G401 (cell line): ENCODE measurements around the gene PMAIP1. TPM values are rescaled to one million over a fixed set of nuclear protein-coding genes. Genes with fewer than 3 reads are reported as not detected.
"Not testable (repeated sequence)": the region's sequence is repeated elsewhere in the genome, so short reads cannot be mapped to it uniquely, and the experiment has no call there.

ENCODE experiments used
- DNase-seq: peaks from one replicate; pipeline ENCODE4 v3.0.0-alpha.2; 2015; ENCODE audit warnings: low spot score
- in situ Hi-C: cut with HindIII; loops from 2 replicates; pipeline ENCODE4 v1.10.0; 2016; ENCODE audit warnings: low sequenced_read_pairs, mixed read lengths
- total RNA-seq: library from RNA; depleted of rRNA; stranded (reverse); fragments of >200 nt; shearing (Covaris generic); gene quantifications from 2 replicates; pipeline ENCODE4 v1.2.3, GENCODE V29; 2014; rRNA removed

PMAIP1 gene
- 0.27 TPM in 1 of 2 replicates, not detected in the other for total RNA-seq

DNA sequence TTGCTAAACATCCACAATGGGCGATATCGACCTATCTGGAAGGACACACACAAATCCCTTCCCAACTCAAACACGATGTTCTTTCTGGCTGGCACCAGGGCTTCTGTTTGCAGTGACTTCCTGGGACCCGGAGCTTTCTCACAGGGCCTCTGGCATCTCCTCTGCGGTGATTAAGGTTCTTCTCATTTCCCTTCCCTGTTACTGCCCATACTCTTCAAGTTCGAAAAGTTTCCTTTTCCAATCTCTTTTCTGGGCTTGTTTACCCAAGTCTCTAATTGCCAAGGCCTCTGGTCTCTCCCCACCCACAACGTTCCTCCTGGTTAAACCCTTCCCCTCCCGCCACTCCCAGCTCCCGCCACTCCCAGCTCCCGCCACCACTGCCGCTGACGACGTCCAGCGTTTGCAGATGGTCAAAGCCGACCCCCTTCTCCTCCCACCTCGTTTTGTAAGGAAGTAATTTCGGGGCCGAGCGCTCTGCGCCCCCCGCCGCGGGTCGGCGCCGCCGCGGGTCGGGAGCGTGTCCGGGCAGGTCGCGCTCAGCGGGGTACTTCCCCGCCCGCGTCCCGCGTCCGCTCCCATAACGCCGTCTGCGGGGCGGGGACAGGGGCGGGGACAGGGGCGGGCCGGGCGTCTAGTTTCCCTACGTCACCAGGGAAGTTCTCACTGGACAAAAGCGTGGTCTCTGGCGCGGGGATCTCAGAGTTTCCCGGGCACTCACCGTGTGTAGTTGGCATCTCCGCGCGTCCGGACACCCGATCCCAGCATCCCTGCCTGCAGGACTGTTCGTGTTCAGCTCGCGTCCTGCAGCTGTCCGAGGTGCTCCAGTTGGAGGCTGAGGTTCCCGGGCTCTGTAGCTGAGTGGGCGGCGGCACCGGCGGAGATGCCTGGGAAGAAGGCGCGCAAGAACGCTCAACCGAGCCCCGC lies at the start of gene PMAIP1:
TSS of gene PMAIP1 (plus strand) at position 699 of the 924 bp plus-strand sequence. CDS start at position 881, 182 bp downstream.
- DNase-seq, result peak; percentile 5
- in situ Hi-C loops, result no loop called here

DNA sequence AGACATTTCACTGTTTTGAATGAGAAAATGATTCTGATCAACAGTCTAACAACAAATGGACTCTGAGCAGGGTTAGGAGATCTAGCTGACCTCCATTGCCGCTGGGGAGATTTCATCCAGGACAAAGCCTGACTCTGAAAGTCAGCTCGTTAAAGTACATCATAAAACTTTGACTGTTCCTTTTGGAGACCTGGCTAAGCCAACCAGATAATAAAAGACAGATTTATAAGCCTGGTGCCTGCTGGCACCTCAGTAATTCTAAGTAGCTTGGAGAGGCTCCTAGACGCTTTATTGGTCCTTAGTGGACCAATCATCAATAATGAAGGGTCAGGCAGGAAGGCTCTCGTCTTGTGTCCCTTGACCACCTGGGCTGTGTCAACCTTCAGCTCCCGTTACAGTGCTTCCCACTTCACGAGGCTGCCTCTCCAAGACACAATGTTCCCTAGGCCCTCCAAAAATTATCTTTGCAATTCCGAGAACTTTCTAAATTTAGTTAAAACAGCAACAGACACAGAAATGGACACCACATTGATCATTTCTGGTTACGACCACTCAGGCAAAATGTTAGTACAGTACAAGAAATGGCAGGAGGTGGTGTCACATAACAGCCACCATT lies 47.9 kb upstream of the PMAIP1 start:
- DNase-seq, result no peak
- in situ Hi-C loops, result no loop called here

GRCh38 chr18:59852548-59852947 lies 47.2 kb upstream of the PMAIP1 start:
- DNase-seq, result no peak
- in situ Hi-C loops, result no loop called here

DNA sequence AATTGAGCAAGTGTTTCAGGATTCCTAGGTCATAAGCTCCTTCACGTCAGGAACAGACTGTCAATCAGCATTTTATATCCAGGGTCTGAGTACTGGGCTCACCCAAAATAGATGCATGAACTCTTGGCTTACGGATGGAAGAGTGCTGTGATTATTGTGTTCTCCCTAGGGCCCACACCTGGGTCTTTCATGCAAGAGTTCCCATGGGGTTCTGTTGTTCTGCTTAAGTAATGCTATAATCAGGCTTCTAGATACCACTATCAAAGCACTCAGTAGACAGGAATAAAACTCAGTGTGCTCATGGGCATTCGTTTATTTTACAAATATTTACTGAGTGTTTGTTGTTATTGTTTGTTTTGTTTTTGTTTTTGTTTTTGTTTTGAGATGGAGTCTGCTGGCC lies 46.4 kb upstream of the PMAIP1 start:
- in situ Hi-C loops, result no loop called here

DNA sequence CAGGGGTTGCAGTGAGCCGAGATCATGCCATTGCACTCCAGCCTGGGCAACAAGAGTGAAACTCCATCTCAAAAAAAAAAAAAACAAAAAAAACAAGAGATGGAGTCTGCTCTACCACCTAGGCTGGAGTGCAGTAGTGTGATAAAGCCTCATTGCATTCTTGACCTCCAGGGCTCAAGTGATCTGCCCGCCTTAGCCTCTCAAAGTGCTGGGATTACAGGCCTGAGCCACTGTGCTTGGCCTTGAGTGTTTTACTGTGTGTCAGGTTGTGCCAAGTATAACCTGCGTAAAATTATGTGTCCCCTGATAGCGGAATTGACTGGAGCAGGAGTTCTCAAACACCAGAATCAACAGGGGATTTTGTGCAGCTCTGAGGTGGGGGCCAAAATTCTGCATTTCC lies 45.8 kb upstream of the PMAIP1 start:
- in situ Hi-C loops, result not testable (repeated sequence)

More for the DNA sequence above, 46.4 kb upstream of the PMAIP1 start:
- DNase-seq, result no peak

GRCh38 chr18:59861009-59861408 lies 38.8 kb upstream of the PMAIP1 start:
- in situ Hi-C loops, result no loop called here
- no peak for DNase-seq

More for the DNA sequence above, 45.8 kb upstream of the PMAIP1 start:
- DNase-seq, result not testable (repeated sequence)

DNA sequence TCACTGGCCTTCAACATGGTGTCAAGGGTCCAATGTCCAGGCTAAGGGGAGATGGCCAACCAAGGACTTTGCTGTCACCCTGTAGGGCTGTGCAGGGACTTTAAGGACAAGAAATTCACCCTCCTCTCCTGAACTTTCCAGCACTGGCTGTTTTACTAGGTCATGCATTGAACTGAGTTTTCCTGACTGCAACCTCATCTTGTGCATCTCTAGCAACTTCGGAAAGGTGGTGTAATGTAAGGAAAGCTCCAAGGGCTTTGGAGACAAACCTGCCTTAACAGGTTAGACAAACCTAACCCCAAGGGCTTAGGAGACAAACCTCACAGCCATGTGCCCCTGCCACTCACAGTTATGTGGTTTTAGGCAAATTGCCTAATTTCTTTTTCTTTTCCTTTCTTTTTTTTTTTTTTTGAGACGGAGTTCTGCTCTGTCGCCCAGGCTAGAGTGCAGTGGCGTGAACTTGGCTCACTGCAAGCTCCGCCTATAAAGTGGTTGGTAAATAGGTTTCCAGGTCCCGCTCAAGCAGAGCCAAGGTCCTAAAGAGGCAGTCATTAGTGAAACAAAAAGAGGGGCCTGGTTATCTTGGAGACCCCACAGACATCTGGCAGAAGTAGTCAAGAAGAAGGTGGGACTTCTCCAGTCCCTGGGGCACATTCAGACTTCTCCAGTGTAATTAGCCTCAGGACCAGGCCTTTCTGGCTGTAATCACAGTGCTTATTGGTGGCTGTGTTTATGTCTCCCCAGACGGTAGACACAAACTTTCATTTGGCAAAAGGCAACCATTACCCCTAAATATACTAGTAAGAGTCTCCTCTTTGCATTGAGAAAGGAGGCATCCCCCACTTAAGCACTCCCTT lies 37.6 kb upstream of the PMAIP1 start:
- in situ Hi-C loops, result no loop called here

DNA sequence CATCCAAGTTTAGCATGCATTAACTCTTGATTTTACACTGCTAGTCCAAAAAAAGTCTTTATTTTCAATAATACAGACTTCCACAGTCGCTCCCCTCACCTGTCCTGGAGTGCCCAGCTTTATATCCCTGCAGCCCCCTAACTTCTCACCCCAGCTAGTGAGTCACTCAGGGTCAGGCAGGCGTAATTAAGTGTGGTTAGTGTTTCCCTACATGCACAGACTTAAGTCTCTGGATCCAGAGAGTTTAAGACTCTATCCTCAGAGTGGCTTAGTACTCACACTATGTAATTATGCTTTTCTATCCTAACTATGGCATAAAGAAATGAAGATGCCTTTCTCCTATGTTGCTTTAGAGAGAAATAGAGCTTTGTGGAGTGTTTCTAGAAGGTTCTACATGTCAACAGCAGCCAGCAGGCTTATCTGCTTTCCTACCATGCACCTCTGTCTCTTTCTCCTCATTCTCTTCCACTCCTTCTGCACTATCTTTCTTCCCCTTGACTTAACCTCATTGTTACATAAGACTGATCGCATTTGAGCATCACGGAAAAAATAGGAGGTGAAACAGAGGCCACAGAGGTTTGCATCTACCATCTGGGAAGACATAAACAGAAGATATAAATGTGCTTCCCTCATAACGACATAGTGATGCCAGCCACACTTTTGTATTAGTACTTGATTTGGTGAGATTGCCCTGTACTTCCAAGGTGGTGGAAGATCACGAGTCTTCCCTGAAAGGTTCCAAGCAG lies 34.4 kb upstream of the PMAIP1 start:
- in situ Hi-C loops, result no loop called here
- DNase-seq, result no peak

More for the DNA sequence above, 37.6 kb upstream of the PMAIP1 start:
- no peak for DNase-seq

GRCh38 chr18:59866551-59867269 lies 33.1 kb upstream of the PMAIP1 start:
- in situ Hi-C loops, result no loop called here

DNA sequence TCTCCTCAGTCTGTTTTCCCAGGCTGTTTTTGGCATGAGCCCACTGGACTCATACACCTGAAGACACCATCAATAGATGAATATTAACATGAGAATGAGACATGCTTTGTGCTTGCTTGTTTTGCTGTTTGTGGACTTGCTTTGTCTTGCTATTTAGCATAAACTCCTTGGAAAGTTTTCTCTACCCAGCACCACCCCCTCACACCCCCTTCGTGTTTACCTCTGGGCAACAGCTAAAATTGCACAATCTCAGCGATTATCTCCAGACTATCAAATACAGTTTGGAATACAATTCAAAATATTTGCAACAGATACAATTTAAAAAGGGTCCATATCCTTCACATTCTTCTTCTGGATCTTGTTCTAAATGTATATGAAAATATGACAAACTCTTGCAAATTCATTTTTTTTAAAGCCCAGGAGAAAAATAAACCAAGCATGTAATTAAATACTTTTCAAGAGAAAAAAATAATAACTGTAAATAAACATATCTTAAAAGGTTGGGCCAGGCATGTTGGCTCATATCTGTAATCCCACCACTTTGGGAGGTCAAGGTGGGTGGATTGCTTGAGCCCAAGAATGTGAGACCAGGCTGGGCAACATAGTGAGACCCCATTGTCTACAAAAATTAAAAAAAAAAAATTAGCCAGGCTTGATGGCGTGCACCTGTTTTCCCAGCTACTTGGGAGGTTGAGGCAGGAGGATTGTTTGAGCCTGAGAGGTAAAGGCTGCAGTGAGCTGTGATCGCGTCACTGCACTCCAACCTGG lies 32.3 kb upstream of the PMAIP1 start:
- DNase-seq, result no peak
- in situ Hi-C loops, result no loop called here

More at GRCh38 chr18:59866551-59867269, 33.1 kb upstream of the PMAIP1 start:
- DNase-seq, result no peak

- no peak for DNase-seq
- in situ Hi-C loops, result no loop called here
Observed at GRCh38 chr18:59870623-59871130, 29.1 kb upstream of the PMAIP1 start.

- no peak for DNase-seq
- in situ Hi-C loops, result no loop called here
Observed at GRCh38 chr18:59871711-59872362, 28.0 kb upstream of the PMAIP1 start.

DNA sequence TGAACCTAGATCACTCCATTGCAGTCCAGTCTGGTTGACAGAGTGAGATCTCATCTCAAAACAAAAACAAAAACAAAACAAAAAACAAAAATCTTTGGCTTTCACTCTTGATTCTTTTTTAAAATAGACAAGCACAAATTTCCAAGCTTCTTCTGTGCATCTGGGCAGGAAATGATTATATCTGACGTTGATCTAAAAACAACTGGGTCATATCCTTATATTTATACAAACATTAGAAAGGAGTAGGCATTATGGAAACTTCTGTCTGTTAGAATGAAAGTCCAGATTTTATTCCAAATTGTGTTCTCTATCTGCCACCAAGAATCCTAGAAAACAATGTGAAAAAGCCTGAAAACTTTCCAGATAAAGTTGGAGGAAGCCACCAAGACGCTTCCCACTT lies 26.2 kb upstream of the PMAIP1 start:
- in situ Hi-C loops, result no loop called here

DNA sequence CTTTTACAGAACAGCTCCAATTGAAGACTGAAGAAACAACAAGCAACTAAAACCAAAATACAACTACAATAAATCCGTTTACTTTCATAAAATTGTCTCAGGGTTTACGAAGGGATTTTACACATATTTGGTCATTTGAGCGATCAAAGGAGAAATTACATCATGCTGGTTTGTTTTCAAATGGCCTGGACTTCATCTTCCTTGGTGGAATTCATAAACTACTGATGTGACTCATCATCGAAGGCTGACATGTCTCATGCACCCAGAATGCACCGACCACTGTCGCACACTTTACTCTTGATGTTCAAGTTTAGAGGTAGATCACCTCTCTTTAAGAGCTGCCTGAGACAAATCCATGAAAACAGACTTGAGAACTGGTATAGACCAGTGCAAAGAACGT lies 25.6 kb upstream of the PMAIP1 start:
- DNase-seq, result no peak
- in situ Hi-C loops, result no loop called here

More for the DNA sequence above, 26.2 kb upstream of the PMAIP1 start:
- DNase-seq, result no peak

- no peak for DNase-seq
- in situ Hi-C loops, result no loop called here
Observed at GRCh38 chr18:59876310-59876626, 23.5 kb upstream of the PMAIP1 start.

DNA sequence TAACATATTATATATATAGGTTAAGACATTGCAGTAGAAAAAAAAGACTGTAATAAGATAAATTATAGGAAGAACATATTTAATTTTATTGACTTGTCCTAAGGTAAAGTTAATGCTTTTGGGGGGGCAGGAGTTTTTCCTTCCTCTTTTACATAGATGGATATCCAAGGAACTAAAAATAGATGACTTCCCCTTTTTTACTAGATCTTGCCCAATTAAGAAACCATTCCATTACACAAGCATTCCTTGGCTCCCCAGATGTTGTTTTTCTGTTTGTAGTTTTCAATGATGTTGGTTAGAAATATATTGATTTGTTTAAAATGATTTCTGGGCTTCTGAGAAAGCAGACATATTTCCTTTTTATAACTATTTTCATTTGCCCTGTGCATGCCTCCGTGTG lies 22.4 kb upstream of the PMAIP1 start:
- in situ Hi-C loops, result no loop called here
- no peak for DNase-seq

GRCh38 chr18:59878644-59879043 lies 21.2 kb upstream of the PMAIP1 start:
- in situ Hi-C loops, result no loop called here
- DNase-seq, result no peak
